K562 (cell line): ENCODE data around the gene HRAS. TPM values are rescaled to one million over a fixed set of nuclear protein-coding genes. Genes with fewer than 3 reads are reported as not detected.

Source experiments
- KAT8 ChIP-seq: fragments of 450-650 bp; IDR thresholded peaks from 2 replicates; pipeline ENCODE4 v1.6.1; 2016; ENCODE audit warnings: low read depth, mild to moderate bottlenecking
- RERE ChIP-seq: sonication (generic); formaldehyde crosslinking; IDR thresholded peaks from 2 replicates; pipeline ENCODE4 v1.8.0; 2023; ENCODE audit warnings: missing genetic modification reagents, mild to moderate bottlenecking, borderline replicate concordance
- YBX1 ChIP-seq: fragments of 450-650 bp; IDR thresholded peaks from 2 replicates; pipeline ENCODE4 v1.7.1; 2016; ENCODE audit warnings: mild to moderate bottlenecking
- ZBTB43 ChIP-seq: sonication (generic); formaldehyde crosslinking; IDR thresholded peaks from 2 replicates; pipeline ENCODE4 v1.8.0; 2023; ENCODE audit warnings: mild to moderate bottlenecking, missing genetic modification reagents
- polyA plus RNA-seq, 8 experiments: library from polyadenylated mRNA; depleted of rRNA in 4 of 8; stranded (reverse) in 5 of 8; unstranded in 3 of 8; fragments of >200 nt; fragmentation: Nextera tagmentation in 2 of 8; fragmentation: Illumina TruSeq in 1 of 8; extraction: Ambion mirVana in 2 of 8; extraction: Trizol in 1 of 8; gene quantifications; 2 replicates each; pipeline versions ENCODE4 v1.2.1 to v1.2.3, GENCODE V29; 2011 to 2014; ENCODE audit warnings: inconsistent platforms in 1 of 8, missing spikeins in 1 of 8
- total RNA-seq, 7 experiments: library from RNA; depleted of rRNA in 6 of 7; stranded (reverse); fragments of >200 nt in 6 of 7; fragmentation: Illumina TruSeq in 2 of 7; extraction: Trizol in 2 of 7; gene quantifications; 2 replicates each; pipeline versions ENCODE4 v1.2.1 to v1.2.3, GENCODE V29; 2011 to 2021; ENCODE audit warnings: low replicate concordance in 1 of 7

Gene HRAS
- total and polyA plus RNA-seq, 9 of the 15 experiments (the other 6 are each of a cell fraction or from before 2014, with no cell fraction given), result 2.8 to 73.5 (median 29.6) TPM

- TF ChIP-seq ZBTB43 (CRISPR knock-in tag) (no peak), KAT8 (no peak), YBX1 (no peak), RERE (CRISPR knock-in tag) (no peak)
These were observed 32.4 kb upstream of the HRAS start (continued) for GRCh38 chr11:567629-568292.
